ENCODE results near the gene ZNF500. TPM values are rescaled to one million over a fixed set of nuclear protein-coding genes. Genes with fewer than 3 reads are reported as not detected.

ZNF500 gene
- total and polyA plus RNA-seq, 4 donors = 7.5 to 14.6 (median 12.2) TPM

DNA sequence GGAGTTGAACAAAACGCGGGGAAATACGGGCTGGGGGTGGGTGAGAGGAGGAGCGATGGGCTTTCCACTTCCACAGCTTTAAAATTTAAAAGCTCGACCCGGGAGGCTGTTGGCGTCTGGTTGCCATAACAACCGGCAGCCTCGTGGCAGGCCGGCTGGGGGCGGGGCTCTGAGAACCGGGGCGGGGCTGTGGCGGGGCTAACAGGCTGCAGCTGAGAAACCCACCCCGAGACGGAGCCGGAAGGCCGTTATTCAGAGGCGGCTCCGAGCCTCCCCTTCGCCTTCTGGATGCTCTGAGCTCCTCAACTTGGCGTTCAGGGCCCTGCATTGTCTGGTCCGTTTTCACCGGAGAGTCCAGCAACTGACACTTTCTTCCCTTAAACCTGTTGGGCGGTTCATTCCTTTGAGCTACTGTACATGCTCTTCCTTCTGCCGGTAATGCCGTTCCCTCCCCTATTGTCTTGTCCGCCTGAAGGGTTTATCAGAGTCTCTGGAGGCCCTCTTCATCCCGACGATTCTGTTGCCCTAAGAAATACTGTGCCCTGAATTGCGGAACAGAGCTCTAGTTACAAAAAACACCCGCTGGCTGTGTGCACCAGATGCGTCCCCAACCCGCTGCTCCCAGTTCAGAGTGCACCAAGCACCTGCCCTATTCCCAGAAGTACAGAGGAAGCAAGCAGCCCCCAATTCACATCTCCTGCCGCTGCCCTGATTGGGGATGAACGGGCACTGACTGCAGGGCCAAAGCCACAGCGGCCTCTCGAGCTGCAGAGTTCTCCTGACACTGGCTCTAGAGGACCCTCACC lies 32.0 kb downstream of the ZNF500 start:
- peak overlapping the region; percentile 58 to 90 for H3K27ac ChIP-seq (ENCODE audit: low read depth in 1 of 2, low read length in 1 of 2)
- H3K4me3 ChIP-seq = peak overlapping the region; percentile 92

DNA sequence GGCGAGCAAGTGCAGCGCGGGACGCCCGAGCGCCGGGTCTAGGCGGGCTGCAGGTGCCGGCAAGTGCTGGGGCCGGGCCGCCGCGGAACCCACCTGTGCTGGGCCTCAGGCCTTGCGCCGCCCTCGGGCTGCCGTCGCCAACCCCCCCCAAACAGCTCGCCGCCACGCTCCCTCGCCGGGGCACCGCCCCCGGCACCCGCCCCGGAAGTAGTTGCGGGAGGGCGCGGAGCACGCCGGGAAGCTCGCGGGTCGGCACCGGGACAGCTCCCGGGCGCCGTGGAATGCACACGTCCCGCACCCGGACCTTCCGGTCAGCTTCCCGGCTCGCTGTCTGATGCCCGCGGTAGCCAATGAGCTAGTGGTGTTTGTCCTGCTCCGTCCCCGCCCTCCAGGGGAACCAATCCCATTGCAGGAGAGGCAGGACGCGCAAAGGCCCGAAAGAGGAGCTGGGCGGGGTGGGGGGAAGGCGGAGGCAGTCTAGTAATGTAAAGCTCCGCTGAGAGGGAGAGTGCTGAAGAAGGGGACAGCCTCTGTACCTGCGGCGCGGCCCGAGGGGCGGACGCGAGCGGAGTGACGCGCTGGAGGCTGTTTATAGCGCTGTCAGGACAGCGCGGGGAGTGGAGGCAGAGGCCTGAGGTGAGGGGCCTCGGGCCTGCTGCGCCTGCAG lies 32.8 kb downstream of the ZNF500 start, which contains the start of the genes ANKS3 and DNAAF8:
Gene ANKS3, minus strand, starts transcription at position 209 of the 667 bp plus-strand sequence. CDS start 4,122 bp downstream, outside the sequence.
Gene DNAAF8, plus strand, starts transcription at position 475 of the 667 bp plus-strand sequence. CDS start 1,978 bp downstream, outside the sequence.
- peak within 1 kb of the TSS; percentile 8 to 75 for H3K9ac ChIP-seq (ENCODE audit: insufficient read depth in 1 of 2, low read length in 2 of 2)
- peaks cover 0 to 6% (median 2%) of the 10 kb centered on the region in 5 donors for H3K4me1 ChIP-seq (ENCODE audit: control insufficient read depth in 5 of 5, insufficient read depth in 5 of 5, low read length in 5 of 5)
- peak within 1 kb of the TSS; percentile 92 for H3K4me3 ChIP-seq
- peak within 1 kb of the TSS; percentile 58 to 90 for H3K27ac ChIP-seq (ENCODE audit: low read depth in 1 of 2, low read length in 1 of 2)
- peaks cover 0 to 5% (median 4%) of the 10 kb centered on the region in 4 donors for H3K36me3 ChIP-seq (ENCODE audit: control insufficient read depth in 4 of 4, insufficient read depth in 4 of 4, low read length in 4 of 4)
- H3K9me3 ChIP-seq (ENCODE audit: control insufficient read depth in 4 of 4, insufficient read depth in 3 of 4, low read length in 3 of 4) = no peaks in the 10 kb centered on the region
- ATAC-seq (ENCODE audit: insufficient read depth, low FRiP score) = peak; percentile 97
- 0% methylated on average over 67 to 70 of the region's 70 CpGs for WGBS, 2 donors
- TF ChIP-seq, protein P1, sequence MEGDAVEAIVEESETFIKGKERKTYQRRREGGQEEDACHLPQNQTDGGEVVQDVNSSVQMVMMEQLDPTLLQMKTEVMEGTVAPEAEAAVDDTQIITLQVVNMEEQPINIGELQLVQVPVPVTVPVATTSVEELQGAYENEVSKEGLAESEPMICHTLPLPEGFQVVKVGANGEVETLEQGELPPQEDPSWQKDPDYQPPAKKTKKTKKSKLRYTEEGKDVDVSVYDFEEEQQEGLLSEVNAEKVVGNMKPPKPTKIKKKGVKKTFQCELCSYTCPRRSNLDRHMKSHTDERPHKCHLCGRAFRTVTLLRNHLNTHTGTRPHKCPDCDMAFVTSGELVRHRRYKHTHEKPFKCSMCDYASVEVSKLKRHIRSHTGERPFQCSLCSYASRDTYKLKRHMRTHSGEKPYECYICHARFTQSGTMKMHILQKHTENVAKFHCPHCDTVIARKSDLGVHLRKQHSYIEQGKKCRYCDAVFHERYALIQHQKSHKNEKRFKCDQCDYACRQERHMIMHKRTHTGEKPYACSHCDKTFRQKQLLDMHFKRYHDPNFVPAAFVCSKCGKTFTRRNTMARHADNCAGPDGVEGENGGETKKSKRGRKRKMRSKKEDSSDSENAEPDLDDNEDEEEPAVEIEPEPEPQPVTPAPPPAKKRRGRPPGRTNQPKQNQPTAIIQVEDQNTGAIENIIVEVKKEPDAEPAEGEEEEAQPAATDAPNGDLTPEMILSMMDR (IDR thresholded peaks at IDR 0.05; ENCODE audit: control extremely low read depth, extremely low read depth) = no peak
- peak; percentile 95 to 97 (median 97) for DNase-seq
- H3K27me3 ChIP-seq (ENCODE audit: control insufficient read depth in 3 of 3, insufficient read depth in 3 of 3, low read length in 2 of 3) = no peaks in the 10 kb centered on the region

More for the DNA sequence above, 32.0 kb downstream of the ZNF500 start:
- Histone ChIP-seq H3K36me3 (ENCODE audit: control insufficient read depth in 4 of 4, insufficient read depth in 4 of 4, low read length in 4 of 4) (peaks cover 0 to 5% (median 4%) of the 10 kb centered on the region in 4 donors), H3K9ac (ENCODE audit: insufficient read depth in 1 of 2, low read length in 2 of 2) (peak overlapping the region; percentile 8 to 75), H3K9me3 (ENCODE audit: control insufficient read depth in 4 of 4, insufficient read depth in 3 of 4, low read length in 3 of 4) (no peaks in the 10 kb centered on the region), H3K27me3 (ENCODE audit: control insufficient read depth in 3 of 3, insufficient read depth in 3 of 3, low read length in 2 of 3) (no peaks in the 10 kb centered on the region), H3K4me1 (ENCODE audit: control insufficient read depth in 5 of 5, insufficient read depth in 5 of 5, low read length in 5 of 5) (peaks cover 0 to 6% (median 2%) of the 10 kb centered on the region in 5 donors)
- TF ChIP-seq, protein P1 (IDR thresholded peaks at IDR 0.05; ENCODE audit: control extremely low read depth, extremely low read depth) = no peak
- ATAC-seq (ENCODE audit: insufficient read depth, low FRiP score) = peak; percentile 84
- 6 to 7% methylated on average over 38 of the region's 38 CpGs for WGBS, 2 donors
- peak; percentile 92 to 93 (median 92) for DNase-seq

DNA sequence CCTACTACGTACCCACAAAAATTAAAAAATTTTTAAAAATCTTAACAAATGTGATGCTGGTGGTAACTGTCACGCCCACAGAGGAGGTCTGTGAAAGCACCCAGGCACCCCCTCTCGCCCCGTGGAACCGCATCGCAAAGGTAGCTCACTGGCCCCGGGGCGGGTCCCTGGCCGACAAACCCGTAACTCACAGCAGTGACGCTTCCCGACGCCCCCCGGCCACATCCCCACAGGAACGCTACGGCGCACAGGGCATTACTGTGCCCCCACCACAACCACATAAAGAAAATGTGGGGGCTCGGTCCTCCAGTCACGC lies 33.3 kb downstream of the ZNF500 start:
- H3K27me3 ChIP-seq (ENCODE audit: control insufficient read depth in 3 of 3, insufficient read depth in 3 of 3, low read length in 2 of 3) = no peaks in the 10 kb centered on the region
- peaks cover 0 to 6% (median 2%) of the 10 kb centered on the region in 5 donors for H3K4me1 ChIP-seq (ENCODE audit: control insufficient read depth in 5 of 5, insufficient read depth in 5 of 5, low read length in 5 of 5)
- H3K9me3 ChIP-seq (ENCODE audit: control insufficient read depth in 4 of 4, insufficient read depth in 3 of 4, low read length in 3 of 4) = no peaks in the 10 kb centered on the region
- H3K27ac ChIP-seq (ENCODE audit: low read depth in 1 of 2, low read length in 1 of 2) = peak overlapping the region; percentile 55 to 58
- peak overlapping the region; percentile 92 for H3K4me3 ChIP-seq
- peak overlapping the region in 1 of 2 donors; percentile 38 for H3K9ac ChIP-seq (ENCODE audit: insufficient read depth in 1 of 2, low read length in 2 of 2)
- DNase-seq (no peak), ATAC-seq (ENCODE audit: insufficient read depth, low FRiP score) (no peak)
- WGBS, 2 donors = 1 to 2% methylated on average over 19 of the region's 19 CpGs
- TF ChIP-seq, protein P1 (IDR thresholded peaks at IDR 0.05; ENCODE audit: control extremely low read depth, extremely low read depth) = no peak
- peaks cover 0 to 9% (median 5%) of the 10 kb centered on the region in 4 donors for H3K36me3 ChIP-seq (ENCODE audit: control insufficient read depth in 4 of 4, insufficient read depth in 4 of 4, low read length in 4 of 4)
